Ovary (tissue), 9 donors: ENCODE results near the gene PPWD1. TPM values are rescaled to one million over a fixed set of nuclear protein-coding genes. Genes with fewer than 3 reads are reported as not detected.
A peak's percentile ranks its signal among the peaks of the same experiment; 100 is the strongest.
"Not testable (repeated sequence)": the region's sequence is repeated elsewhere in the genome, so short reads cannot be mapped to it uniquely, and the experiment has no call there.

Experiments used
- DNase-seq, 5 donors: peaks; one replicate each; pipeline ENCODE4 v3.0.0-alpha.2; 2019 to 2020
- H3K27ac ChIP-seq, 2 donors: fragments of 200-600 bp; one replicate each; pipeline versions ENCODE4 v1.5.1 to v1.8.0; 2019 to 2022
- H3K27me3 ChIP-seq: fragments of 200-600 bp; one replicate; pipeline ENCODE4 v1.8.0; 2022
- H3K36me3 ChIP-seq: fragments of 200-600 bp; sonication (generic); one replicate; pipeline ENCODE4 v1.5.1; 2019
- H3K4me1 ChIP-seq: one replicate; pipeline ENCODE4 v1.8.1; 2013; ENCODE audit warnings: mild to moderate bottlenecking, moderate library complexity; ENCODE audit not compliant: insufficient read depth
- H3K4me3 ChIP-seq: fragments of 200-600 bp; sonication (generic); one replicate; pipeline ENCODE4 v1.5.1; 2017
- H3K9me3 ChIP-seq, 2 donors: fragments of 200-600 bp in 1 of 2; sonication (generic) in 1 of 2; one replicate each; pipeline versions ENCODE4 v1.5.1 to v1.8.1; 2013 to 2019; ENCODE audit warnings: mild to moderate bottlenecking in 1 of 2, moderate library complexity in 1 of 2
- EP300 ChIP-seq: sonication (generic); formaldehyde crosslinking; IDR thresholded peaks from one replicate; pipeline ENCODE4 v1.6.1; 2017; ENCODE audit warnings: antibody characterized with exemption
- POLR2A ChIP-seq: fragments of 450-650 bp; IDR thresholded peaks from one replicate; pipeline ENCODE4 v1.6.1; 2017; ENCODE audit warnings: antibody characterized with exemption, mild to moderate bottlenecking, moderate library complexity
- WGBS, 3 donors: extraction: QIAGEN DNeasy Blood & Tissue Kit in 1 of 3; methylation state at CpG; one replicate each; pipeline versions ENCODE4 v1.1.5 to v1.1.7; 2013 to 2017; 5-methylcytosine and 5-hydroxymethylcytosine counted together
- intact Hi-C, 4 donors: fragments of 100-400 bp; cut with DNase I; formaldehyde crosslinking; loops; one replicate each; pipeline versions ENCODE4 v1.11.0 to v1.15.1; 2022 to 2023
- polyA plus RNA-seq, 2 donors: library from polyadenylated mRNA; stranded (reverse); fragments of 200-250 nt in 1 of 2; fragments of 350-450 nt in 1 of 2; fragmentation: Illumina TruSeq in 1 of 2; extraction: RNeasy Lipid Tissue Mini Kit (QIAGEN cat#74804) in 1 of 2; gene quantifications; one replicate each; pipeline ENCODE4 v1.2.3, GENCODE V29; 2013 to 2014
- total RNA-seq, 7 donors: library from RNA; depleted of rRNA in 2 of 7; stranded (reverse); fragments of >200 nt in 2 of 7; fragmentation: NEBNext Ultra II Directional in 3 of 7; extraction: Animal tissue kit (Norgen Biotek cat#: 25700) in 3 of 7; gene quantifications; one replicate each; pipeline versions ENCODE4 v1.1.0 to v1.2.4, GENCODE V29; 2016 to 2023
- TF ChIP-seq, protein P1 (sequence below), 3 donors: fragments of 450-650 bp in 2 of 3; fragments of 200-600 bp in 1 of 3; IDR thresholded peaks; one replicate each; pipeline versions ENCODE4 v1.5.1 to v1.8.0; 2016 to 2022; ENCODE audit warnings: antibody characterized with exemption in 3 of 3, mild to moderate bottlenecking in 1 of 3
- donor health status: DM: no; HTN: no; CAD: no; lungs with moderate emphysema.
- donor health status: DM: no; HTN: no; CAD: no.
- donor health status: Bipolar disorder and iron deficiency.
- donor health status: DM: yes; HTN: yes; CAD: no.
- donor health status: DM: no; HTN: no; CAD: no.
- donor health status: DM: yes; HTN: yes; CAD: no.

PPWD1 gene
- total and polyA plus RNA-seq, 9 donors, result 28.0 to 82.1 (median 36.7) TPM

DNA sequence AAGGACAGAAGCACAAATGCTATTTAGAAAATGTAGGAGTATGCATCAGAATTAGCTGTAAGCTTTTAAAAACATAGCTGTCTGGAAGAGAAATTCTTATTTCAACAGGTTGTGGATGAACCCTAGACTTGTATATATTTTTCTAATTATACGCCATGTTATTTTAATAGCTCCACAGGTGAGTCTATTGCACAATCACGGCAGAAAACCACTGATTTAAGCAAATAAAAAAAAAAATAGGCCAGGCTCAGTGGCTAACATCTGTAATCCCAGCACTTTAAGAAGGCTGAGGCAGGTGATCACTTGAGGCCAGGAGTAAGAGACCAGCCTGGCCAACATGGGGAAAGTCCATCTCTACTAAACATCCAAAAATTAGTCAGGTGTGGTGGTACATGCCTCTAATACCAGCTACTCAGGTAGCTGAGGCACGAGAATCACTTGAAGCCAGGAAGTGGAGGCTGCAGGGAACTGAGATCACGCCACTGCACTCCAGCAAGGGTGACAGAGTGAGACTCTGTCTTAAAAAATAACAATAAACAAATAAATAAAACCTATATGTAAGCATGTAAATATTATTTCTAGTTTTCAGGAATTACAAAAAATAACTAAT is 49.3 kb downstream of the PPWD1 start:
- Histone ChIP-seq H3K9me3 (no peaks in the 10 kb centered on the region), H3K36me3 (no peaks in the 10 kb centered on the region), H3K4me3 (no peak overlapping the region), H3K4me1 (no peaks in the 10 kb centered on the region), H3K27ac (no peak overlapping the region), H3K27me3 (no peaks in the 10 kb centered on the region)
- 88 to 93% (median 88%) methylated on average over 4 of the region's 4 CpGs for WGBS, 3 donors
- intact Hi-C loops, result no loop called here
- TF ChIP-seq, protein P1, sequence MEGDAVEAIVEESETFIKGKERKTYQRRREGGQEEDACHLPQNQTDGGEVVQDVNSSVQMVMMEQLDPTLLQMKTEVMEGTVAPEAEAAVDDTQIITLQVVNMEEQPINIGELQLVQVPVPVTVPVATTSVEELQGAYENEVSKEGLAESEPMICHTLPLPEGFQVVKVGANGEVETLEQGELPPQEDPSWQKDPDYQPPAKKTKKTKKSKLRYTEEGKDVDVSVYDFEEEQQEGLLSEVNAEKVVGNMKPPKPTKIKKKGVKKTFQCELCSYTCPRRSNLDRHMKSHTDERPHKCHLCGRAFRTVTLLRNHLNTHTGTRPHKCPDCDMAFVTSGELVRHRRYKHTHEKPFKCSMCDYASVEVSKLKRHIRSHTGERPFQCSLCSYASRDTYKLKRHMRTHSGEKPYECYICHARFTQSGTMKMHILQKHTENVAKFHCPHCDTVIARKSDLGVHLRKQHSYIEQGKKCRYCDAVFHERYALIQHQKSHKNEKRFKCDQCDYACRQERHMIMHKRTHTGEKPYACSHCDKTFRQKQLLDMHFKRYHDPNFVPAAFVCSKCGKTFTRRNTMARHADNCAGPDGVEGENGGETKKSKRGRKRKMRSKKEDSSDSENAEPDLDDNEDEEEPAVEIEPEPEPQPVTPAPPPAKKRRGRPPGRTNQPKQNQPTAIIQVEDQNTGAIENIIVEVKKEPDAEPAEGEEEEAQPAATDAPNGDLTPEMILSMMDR (IDR thresholded peaks at IDR 0.05), result no peak
- TF ChIP-seq EP300 (no peak), POLR2A (no peak)
- DNase-seq, result no peak

DNA sequence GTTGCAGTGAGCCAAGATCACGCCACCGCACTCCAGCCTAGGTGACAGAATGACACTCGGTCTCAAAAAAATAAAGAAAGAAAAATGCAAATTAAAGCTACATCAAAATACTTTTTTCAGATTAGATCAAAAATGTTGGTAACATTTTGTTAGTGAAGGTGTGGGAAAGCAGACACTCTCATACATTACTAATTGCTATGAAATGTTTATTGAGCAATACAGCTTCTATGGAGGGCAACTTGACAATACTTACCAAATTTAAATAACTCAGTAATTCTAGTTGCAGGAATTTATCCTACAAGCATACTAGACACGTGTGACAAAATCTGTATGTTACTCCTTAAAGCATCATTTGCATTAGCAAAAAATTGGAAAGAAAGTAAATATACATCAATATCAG is 56.9 kb downstream of the PPWD1 start:
- H3K4me3 ChIP-seq, result no peak overlapping the region
- no peaks in the 10 kb centered on the region for H3K36me3 ChIP-seq
- no peaks in the 10 kb centered on the region for H3K9me3 ChIP-seq
- 88 to 94% (median 91%) methylated on average over 4 of the region's 4 CpGs for WGBS, 3 donors
- no peak overlapping the region for H3K27ac ChIP-seq
- TF ChIP-seq, protein P1 (IDR thresholded peaks at IDR 0.05), result no peak
- no peak for TF ChIP-seq EP300
- TF ChIP-seq POLR2A, result no peak
- H3K4me1 ChIP-seq, result peaks cover 7% of the 10 kb centered on the region
- no peaks in the 10 kb centered on the region for H3K27me3 ChIP-seq
- DNase-seq, result no peak
- intact Hi-C loops, result no loop called here

DNA sequence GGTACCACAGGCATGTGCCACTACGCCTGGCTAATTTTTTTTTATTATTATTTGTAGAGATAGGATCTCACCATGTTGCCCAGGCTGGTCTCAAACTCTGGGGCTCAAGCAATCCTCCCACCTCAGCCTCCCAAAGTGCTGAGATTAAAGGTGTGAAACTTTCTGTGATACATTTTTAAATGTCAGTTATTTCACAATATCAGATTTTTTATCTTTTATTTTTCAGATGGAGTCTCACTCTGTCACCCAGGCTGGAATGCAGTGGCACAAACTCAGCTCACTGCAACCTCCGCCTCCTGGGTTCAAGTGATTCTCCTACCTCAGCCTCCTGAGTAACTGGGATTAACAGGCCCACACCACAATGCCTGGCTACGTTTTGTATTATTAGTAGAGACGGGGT is 58.9 kb downstream of the PPWD1 start:
- H3K9me3 ChIP-seq, H3K4me3 ChIP-seq, H3K4me1 ChIP-seq, H3K27ac ChIP-seq, DNase-seq, H3K27me3 ChIP-seq, intact Hi-C loops, H3K36me3 ChIP-seq: not testable (repeated sequence)
- 76 to 79% (median 78%) methylated on average over 4 of the region's 4 CpGs for WGBS, 3 donors

DNA sequence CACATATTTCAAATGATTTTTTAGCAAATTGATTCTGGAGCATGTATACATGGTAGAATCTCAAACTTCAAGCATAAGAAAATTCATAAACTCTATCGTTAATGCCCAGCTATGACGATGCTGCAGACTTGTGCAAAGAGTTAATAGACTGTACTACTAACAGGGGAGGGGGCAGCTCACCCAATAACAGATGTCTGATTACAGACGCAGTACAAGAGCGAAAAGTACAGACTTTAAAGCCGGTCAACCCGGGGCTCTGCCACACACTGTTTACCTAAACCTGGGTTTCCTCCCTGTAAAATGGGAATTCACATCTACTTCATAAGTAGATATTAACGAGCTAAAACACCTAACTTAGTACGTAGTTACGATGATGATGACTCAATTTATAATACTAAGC is 60.4 kb downstream of the PPWD1 start:
- peak overlapping the region in 1 of 2 donors; percentile 76 for H3K27ac ChIP-seq
- H3K9me3 ChIP-seq, result no peaks in the 10 kb centered on the region
- no peaks in the 10 kb centered on the region for H3K36me3 ChIP-seq
- no peak for DNase-seq
- 0 to 2% (median 0%) methylated on average over 9 of the region's 9 CpGs for WGBS, 3 donors
- H3K4me3 ChIP-seq, result peak overlapping the region; percentile 65
- peaks cover 9% of the 10 kb centered on the region for H3K4me1 ChIP-seq
- TF ChIP-seq POLR2A, result no peak
- TF ChIP-seq, protein P1 (IDR thresholded peaks at IDR 0.05), result no peak
- no peak for TF ChIP-seq EP300
- H3K27me3 ChIP-seq, result no peaks in the 10 kb centered on the region
- intact Hi-C loops, result no loop called here

DNA sequence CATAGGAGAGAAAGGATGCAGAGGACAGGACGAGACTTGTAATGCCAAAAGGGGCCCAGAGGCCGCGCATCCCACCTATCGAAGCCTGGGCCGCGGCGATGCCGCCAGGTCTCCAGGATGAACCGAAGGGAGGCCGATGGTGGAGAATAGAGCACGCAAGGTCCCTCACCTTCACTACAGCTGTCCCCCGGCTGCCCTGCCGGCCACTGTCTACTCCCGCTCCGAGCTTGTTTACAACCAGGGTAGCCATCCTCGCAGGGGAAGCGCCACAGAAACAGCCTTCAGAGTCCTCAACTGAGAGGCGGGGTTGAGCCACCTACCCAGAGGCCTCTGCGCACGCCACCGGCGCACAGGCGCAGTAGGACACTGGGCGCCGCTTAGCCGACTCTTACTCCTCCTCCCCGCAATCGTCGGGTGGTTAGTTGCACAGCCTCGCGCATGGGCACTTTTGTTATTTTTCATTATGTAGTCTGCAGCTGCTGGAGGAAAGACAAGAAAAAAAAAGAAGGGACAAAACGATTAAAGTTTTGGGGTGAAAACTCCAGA is 61.0 kb downstream of the PPWD1 start, which contains the start of gene TRIM23:
TRIM23 (minus strand) TSS at position 309 of the 546 bp plus-strand sequence; CDS start at position 250, 59 bp downstream.
- 0 to 1% (median 0%) methylated on average over 32 of the region's 32 CpGs for WGBS, 3 donors
- H3K27ac ChIP-seq, result peak within 1 kb of the TSS; percentile 68 to 76
- no peaks in the 10 kb centered on the region for H3K27me3 ChIP-seq
- DNase-seq, result peak; percentile 87 to 92 (median 89)
- H3K4me1 ChIP-seq, result peaks cover 9% of the 10 kb centered on the region
- no peaks in the 10 kb centered on the region for H3K36me3 ChIP-seq
- TF ChIP-seq, protein P1 (IDR thresholded peaks at IDR 0.05), result no peak
- TF ChIP-seq POLR2A (peak; percentile 38), EP300 (no peak)
- peak within 1 kb of the TSS; percentile 65 for H3K4me3 ChIP-seq
- intact Hi-C loops, result no loop called here
- no peaks in the 10 kb centered on the region for H3K9me3 ChIP-seq
